Tibial nerve (tissue), 4 donors: ENCODE data around the gene CEP112.

Experiments used
- EP300 ChIP-seq, 2 donors: sonication (generic); formaldehyde crosslinking; IDR thresholded peaks; one replicate each; pipeline ENCODE4 v1.6.1; 2017; ENCODE audit warnings: antibody characterized with exemption in 2 of 2, mild to moderate bottlenecking in 1 of 2
- POLR2A ChIP-seq, 2 donors: fragments of 450-650 bp; IDR thresholded peaks; one replicate each; pipeline ENCODE4 v1.6.1; 2017; ENCODE audit warnings: antibody characterized with exemption in 2 of 2, mild to moderate bottlenecking in 2 of 2, moderate library complexity in 2 of 2
- TF ChIP-seq, protein P1 (sequence below), 5 experiments: fragments of 200-600 bp in 3 of 5; fragments of 450-650 bp in 2 of 5; sonication (generic) in 3 of 5; IDR thresholded peaks; one replicate each; pipeline ENCODE4 v1.5.1; 2016 to 2019; ENCODE audit warnings: antibody characterized with exemption in 5 of 5, mild to moderate bottlenecking in 3 of 5, moderate library complexity in 2 of 5

- TF ChIP-seq POLR2A (IDR thresholded peaks at IDR 0.05) = no peak
- TF ChIP-seq, protein P1, sequence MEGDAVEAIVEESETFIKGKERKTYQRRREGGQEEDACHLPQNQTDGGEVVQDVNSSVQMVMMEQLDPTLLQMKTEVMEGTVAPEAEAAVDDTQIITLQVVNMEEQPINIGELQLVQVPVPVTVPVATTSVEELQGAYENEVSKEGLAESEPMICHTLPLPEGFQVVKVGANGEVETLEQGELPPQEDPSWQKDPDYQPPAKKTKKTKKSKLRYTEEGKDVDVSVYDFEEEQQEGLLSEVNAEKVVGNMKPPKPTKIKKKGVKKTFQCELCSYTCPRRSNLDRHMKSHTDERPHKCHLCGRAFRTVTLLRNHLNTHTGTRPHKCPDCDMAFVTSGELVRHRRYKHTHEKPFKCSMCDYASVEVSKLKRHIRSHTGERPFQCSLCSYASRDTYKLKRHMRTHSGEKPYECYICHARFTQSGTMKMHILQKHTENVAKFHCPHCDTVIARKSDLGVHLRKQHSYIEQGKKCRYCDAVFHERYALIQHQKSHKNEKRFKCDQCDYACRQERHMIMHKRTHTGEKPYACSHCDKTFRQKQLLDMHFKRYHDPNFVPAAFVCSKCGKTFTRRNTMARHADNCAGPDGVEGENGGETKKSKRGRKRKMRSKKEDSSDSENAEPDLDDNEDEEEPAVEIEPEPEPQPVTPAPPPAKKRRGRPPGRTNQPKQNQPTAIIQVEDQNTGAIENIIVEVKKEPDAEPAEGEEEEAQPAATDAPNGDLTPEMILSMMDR (IDR thresholded peaks at IDR 0.05) = no peak
- TF ChIP-seq EP300 (IDR thresholded peaks at IDR 0.05) = no peak
These were observed 166.4 kb downstream of the CEP112 start for GRCh38 chr17:66025551-66025950.
